HL-60 (cell line): Measurements from ENCODE around the gene TAF3.

ENCODE experiments used
- DNase-seq, 2 experiments: peaks; one replicate each; pipeline ENCODE4 v3.0.0-alpha.2; 2010 to 2020; ENCODE audit warnings: low read depth in 1 of 2, low spot score in 1 of 2
- H3K27ac ChIP-seq: fragments of 250-450 bp; sonication (Bioruptor Pico); replicated peaks from 2 replicates; pipeline ENCODE4 v1.5.1; 2020; ENCODE audit warnings: mild to moderate bottlenecking, moderate library complexity
- H3K27me3 ChIP-seq: fragments of 250-450 bp; sonication (Bioruptor Pico); 2 replicates; pipeline ENCODE4 v1.5.1; 2021; ENCODE audit warnings: mild to moderate bottlenecking, moderate library complexity; ENCODE audit not compliant: insufficient read depth, poor library complexity, severe bottlenecking
- H3K4me3 ChIP-seq: replicated peaks from 2 replicates; pipeline ENCODE4 v1.5.1; 2011; ENCODE audit warnings: mild to moderate bottlenecking, control low read depth, low read length; ENCODE audit not compliant: insufficient read depth
- CTCF ChIP-seq: IDR thresholded peaks from one replicate; pipeline ENCODE4 v1.5.1; 2011; ENCODE audit warnings: low read length, control low read depth, inconsistent platforms; ENCODE audit not compliant: insufficient read depth
- GABPA ChIP-seq: IDR thresholded peaks from 2 replicates; pipeline ENCODE4 v1.6.1; 2012; ENCODE audit warnings: low read depth
- POLR2AphosphoS5 ChIP-seq: IDR thresholded peaks from 2 replicates; pipeline ENCODE4 v1.6.1; 2012; ENCODE audit warnings: low read depth
- REST ChIP-seq: IDR thresholded peaks from 2 replicates; pipeline ENCODE4 v1.6.1; 2012; ENCODE audit warnings: low read depth; ENCODE audit not compliant: insufficient replicate concordance
- SPI1 ChIP-seq: IDR thresholded peaks from 2 replicates; pipeline ENCODE4 v1.6.1; 2012; ENCODE audit warnings: low read depth, mild to moderate bottlenecking, borderline replicate concordance

TAF3 gene

GRCh38 chr10:8054494-8055407 lies 236.4 kb downstream of the TAF3 start, which contains the start of gene GATA3:
Gene GATA3 (plus strand): TSS chr10:8054688. CDS start chr10:8055656, 968 bp downstream.
- no peak for DNase-seq
- H3K27ac ChIP-seq, result no peak within 1 kb of the TSS
- peak within 1 kb of the TSS; percentile 12; the same call in 1 of the 2 replicates for H3K4me3 ChIP-seq
- H3K27me3 ChIP-seq, result peaks cover 21% of the 10 kb centered on the region
- no peak for TF ChIP-seq REST
- TF ChIP-seq GABPA, result no peak
- TF ChIP-seq CTCF, result no peak
- no peak for TF ChIP-seq POLR2AphosphoS5
- no peak for TF ChIP-seq SPI1

- TF ChIP-seq CTCF (no peak), REST (no peak), GABPA (no peak), SPI1 (no peak), POLR2AphosphoS5 (no peak)
- no peak for DNase-seq
- H3K27ac ChIP-seq, result no peak overlapping the region
- H3K27me3 ChIP-seq, result peaks cover 19% of the 10 kb centered on the region
- H3K4me3 ChIP-seq, result no peak overlapping the region
Observed at GRCh38 chr10:8055420-8056349, 237.4 kb downstream of the TAF3 start.

GRCh38 chr10:8056378-8056777 lies 238.1 kb downstream of the TAF3 start:
- H3K27me3 ChIP-seq, result peaks cover 17% of the 10 kb centered on the region
- no peak overlapping the region for H3K27ac ChIP-seq
- no peak for DNase-seq
- no peak for TF ChIP-seq REST
- no peak for TF ChIP-seq CTCF
- no peak for TF ChIP-seq GABPA
- no peak for TF ChIP-seq SPI1
- no peak for TF ChIP-seq POLR2AphosphoS5
- H3K4me3 ChIP-seq, result no peak overlapping the region
